Liver (tissue), 9 donors: ENCODE measurements around the gene USP44. TPM values are rescaled to one million over a fixed set of nuclear protein-coding genes. Genes with fewer than 3 reads are reported as not detected.

Experiments
- DNase-seq: peaks from one replicate; pipeline ENCODE4 v3.0.0-alpha.2; 2017; ENCODE audit warnings: low spot score
- H3K27ac ChIP-seq, 2 donors: one replicate each; pipeline ENCODE4 v1.7.0; 2013; ENCODE audit warnings: inconsistent platforms in 2 of 2, low read length in 2 of 2, control low read depth in 1 of 2, low read depth in 1 of 2, mild to moderate bottlenecking in 1 of 2
- H3K27me3 ChIP-seq, 4 donors: one replicate each; pipeline versions ENCODE4 v1.6.1 to v1.7.0; 2013; ENCODE audit warnings: low read length in 3 of 4, inconsistent platforms in 1 of 4, mild to moderate bottlenecking in 1 of 4, moderate library complexity in 1 of 4; ENCODE audit not compliant: control insufficient read depth in 4 of 4, insufficient read depth in 4 of 4
- H3K36me3 ChIP-seq, 4 donors: one replicate each; pipeline versions ENCODE4 v1.6.1 to v1.7.0; 2013; ENCODE audit warnings: low read length in 3 of 4, mild to moderate bottlenecking in 3 of 4, low read depth in 1 of 4, moderate library complexity in 1 of 4; ENCODE audit not compliant: control insufficient read depth in 4 of 4, insufficient read depth in 3 of 4
- H3K4me1 ChIP-seq, 4 donors: one replicate each; pipeline versions ENCODE4 v1.6.1 to v1.7.0; 2013; ENCODE audit warnings: low read length in 3 of 4, mild to moderate bottlenecking in 3 of 4, moderate library complexity in 1 of 4; ENCODE audit not compliant: control insufficient read depth in 4 of 4, insufficient read depth in 4 of 4
- H3K4me3 ChIP-seq, 3 donors: one replicate each; pipeline versions ENCODE4 v1.6.1 to v1.7.0; 2013; ENCODE audit warnings: low read length in 3 of 3, control low read depth in 1 of 3, low read depth in 1 of 3, mild to moderate bottlenecking in 1 of 3
- H3K9ac ChIP-seq, 2 donors: one replicate each; pipeline ENCODE4 v1.7.0; 2013; ENCODE audit warnings: low read length in 2 of 2, mild to moderate bottlenecking in 2 of 2, moderate library complexity in 2 of 2, control low read depth in 1 of 2, low read depth in 1 of 2
- H3K9me3 ChIP-seq, 4 donors: one replicate each; pipeline versions ENCODE4 v1.6.1 to v1.7.0; 2013; ENCODE audit warnings: low read length in 3 of 4; ENCODE audit not compliant: control insufficient read depth in 4 of 4
- ATF3 ChIP-seq: IDR thresholded peaks from 2 replicates; pipeline ENCODE4 v1.6.1; 2016; ENCODE audit warnings: antibody characterized with exemption
- CTCF ChIP-seq: fragments of 150-350 bp; IDR thresholded peaks from 2 replicates; pipeline ENCODE4 v1.5.1; 2017; ENCODE audit warnings: improper control_type of control experiment, low read depth, low read length; ENCODE audit not compliant: missing input control
- EGR1 ChIP-seq, 2 donors: IDR thresholded peaks; 2 replicates each; pipeline ENCODE4 v1.6.1; 2016 to 2018; ENCODE audit warnings: antibody characterized with exemption in 2 of 2, low read depth in 2 of 2
- FOXA1 ChIP-seq: IDR thresholded peaks from 2 replicates; pipeline ENCODE4 v1.6.1; 2016; ENCODE audit warnings: antibody characterized with exemption
- FOXA2 ChIP-seq: IDR thresholded peaks from 2 replicates; pipeline ENCODE4 v1.6.1; 2016; ENCODE audit warnings: antibody characterized with exemption
- GABPA ChIP-seq, 2 donors: IDR thresholded peaks in 1 of 2; conservative IDR thresholded peaks in 1 of 2; 2 replicates each; pipeline ENCODE4 v1.6.1; 2016; ENCODE audit warnings: antibody characterized with exemption in 2 of 2, mild to moderate bottlenecking in 1 of 2, moderate library complexity in 1 of 2
- HNF4A ChIP-seq, 2 donors: conservative IDR thresholded peaks; 2 replicates each; pipeline ENCODE4 v1.6.1; 2016; ENCODE audit warnings: antibody characterized with exemption in 2 of 2, mild to moderate bottlenecking in 2 of 2
- HNF4G ChIP-seq: IDR thresholded peaks from 2 replicates; pipeline ENCODE4 v1.6.1; 2016; ENCODE audit warnings: antibody characterized with exemption
- JUND ChIP-seq, 2 donors: IDR thresholded peaks; 2 replicates each; pipeline ENCODE4 v1.6.1; 2016; ENCODE audit warnings: antibody characterized with exemption in 2 of 2
- MAX ChIP-seq: IDR thresholded peaks from 2 replicates; pipeline ENCODE4 v1.6.1; 2016; ENCODE audit warnings: antibody characterized with exemption
- NR2F2 ChIP-seq: IDR thresholded peaks from 2 replicates; pipeline ENCODE4 v1.6.1; 2016; ENCODE audit warnings: antibody characterized with exemption
- RAD21 ChIP-seq, 2 donors: IDR thresholded peaks; 2 replicates each; pipeline ENCODE4 v1.6.1; 2016; ENCODE audit warnings: antibody characterized with exemption in 2 of 2, mild to moderate bottlenecking in 2 of 2
- REST ChIP-seq: IDR thresholded peaks from 2 replicates; pipeline ENCODE4 v1.6.1; 2016; ENCODE audit warnings: antibody characterized with exemption, mild to moderate bottlenecking
- RXRA ChIP-seq, 2 donors: IDR thresholded peaks; 2 replicates each; pipeline ENCODE4 v1.6.1; 2017 to 2018; ENCODE audit warnings: antibody characterized with exemption in 2 of 2, mild to moderate bottlenecking in 1 of 2
- SP1 ChIP-seq: IDR thresholded peaks from 2 replicates; pipeline ENCODE4 v1.6.1; 2018; ENCODE audit warnings: antibody characterized with exemption, mild to moderate bottlenecking
- TAF1 ChIP-seq: conservative IDR thresholded peaks from 2 replicates; pipeline ENCODE4 v1.6.1; 2016; ENCODE audit warnings: antibody characterized with exemption, mild to moderate bottlenecking
- YY1 ChIP-seq: IDR thresholded peaks from 2 replicates; pipeline ENCODE4 v1.6.1; 2016; ENCODE audit warnings: antibody characterized with exemption, mild to moderate bottlenecking
- ZBTB33 ChIP-seq: IDR thresholded peaks from 2 replicates; pipeline ENCODE4 v1.6.1; 2016; ENCODE audit warnings: antibody characterized with exemption
- WGBS: extraction: QIAGEN DNeasy Blood & Tissue Kit; methylation state at CpG from one replicate; pipeline ENCODE4 v1.1.7; 2013; 5-methylcytosine and 5-hydroxymethylcytosine counted together
- polyA plus RNA-seq, 2 donors: library from polyadenylated mRNA; stranded (reverse) in 1 of 2; unstranded in 1 of 2; fragments of 200-250 nt in 1 of 2; fragments of >200 nt in 1 of 2; fragmentation: Nextera tagmentation in 1 of 2; extraction: Ambion mirVana in 1 of 2; gene quantifications; one replicate each; pipeline versions ENCODE4 v1.2.1 to v1.2.3, GENCODE V29; 2013 to 2015
- total RNA-seq, 2 donors: library from RNA; depleted of rRNA; stranded (reverse); fragments of >200 nt; gene quantifications; one replicate each; pipeline ENCODE4 v1.2.3, GENCODE V29; 2014
- donor health status: healthy.
- donor health status: healthy.
- donor health status: healthy.
- donor health status: healthy.
- donor health status: healthy.

USP44 gene
- total and polyA plus RNA-seq, 4 donors, result 0.03 to 0.33 (median 0.14) TPM; not detected in 1

- WGBS, result 80% methylated on average over 4 of the region's 4 CpGs
- no peaks in the 10 kb centered on the region for H3K27me3 ChIP-seq
- no peak overlapping the region for H3K9ac ChIP-seq
- no peaks in the 10 kb centered on the region for H3K4me1 ChIP-seq
- H3K9me3 ChIP-seq, result no peaks in the 10 kb centered on the region
- no peaks in the 10 kb centered on the region for H3K36me3 ChIP-seq
- TF ChIP-seq TAF1, result no peak
- TF ChIP-seq YY1, result no peak
- TF ChIP-seq EGR1 (IDR thresholded peaks at IDR 0.05; ENCODE audit: low read depth in 2 of 2), result no peak
- no peak for TF ChIP-seq ATF3
- no peak for TF ChIP-seq NR2F2
- TF ChIP-seq SP1, result no peak
- no peak for TF ChIP-seq GABPA (IDR thresholded peaks at IDR 0.05 in 1 of 2, conservative IDR thresholded peaks at IDR 0.05 in 1 of 2)
- no peak for TF ChIP-seq RXRA (IDR thresholded peaks at IDR 0.05)
- TF ChIP-seq JUND (IDR thresholded peaks at IDR 0.05), result no peak
- TF ChIP-seq CTCF, result no peak
- no peak for TF ChIP-seq FOXA2
- no peak for TF ChIP-seq FOXA1
- no peak for TF ChIP-seq RAD21 (IDR thresholded peaks at IDR 0.05)
- TF ChIP-seq REST, result no peak
- TF ChIP-seq HNF4G, result no peak
- no peak for TF ChIP-seq HNF4A (conservative IDR thresholded peaks at IDR 0.05)
- no peak for TF ChIP-seq ZBTB33
- no peak for TF ChIP-seq MAX
- no peak overlapping the region for H3K27ac ChIP-seq
- no peak for DNase-seq
- H3K4me3 ChIP-seq, result no peak overlapping the region
Measured at GRCh38 chr12:95538006-95538405, 13.3 kb downstream of the USP44 start.

- Histone ChIP-seq H3K4me1 (no peaks in the 10 kb centered on the region), H3K36me3 (no peaks in the 10 kb centered on the region), H3K27me3 (no peaks in the 10 kb centered on the region), H3K4me3 (no peak overlapping the region), H3K9me3 (no peaks in the 10 kb centered on the region), H3K27ac (no peak overlapping the region), H3K9ac (no peak overlapping the region)
- no peak for TF ChIP-seq FOXA1
- no peak for TF ChIP-seq FOXA2
- TF ChIP-seq HNF4A (conservative IDR thresholded peaks at IDR 0.05), result no peak
- TF ChIP-seq RXRA (IDR thresholded peaks at IDR 0.05), result no peak
- no peak for TF ChIP-seq ZBTB33
- TF ChIP-seq YY1, result no peak
- TF ChIP-seq JUND (IDR thresholded peaks at IDR 0.05), result no peak
- no peak for TF ChIP-seq SP1
- WGBS, result 66% methylated on average over 4 of the region's 4 CpGs
- DNase-seq, result no peak
Measured at GRCh38 chr12:95533985-95534384, 17.3 kb downstream of the USP44 start.
